Measurements from ENCODE around the gene MYO18A.

MYO18A gene

GRCh38 chr17:29045026-29045425 lies 135.2 kb downstream of the MYO18A start:
- no peak for TF ChIP-seq SPI1 (IDR thresholded peaks at IDR 0.05; ENCODE audit: borderline replicate concordance, low read depth)
- no peak overlapping the region for H3K27ac ChIP-seq (replicated peaks)
- H3K27me3 ChIP-seq (ENCODE audit: insufficient read depth, poor library complexity, severe bottlenecking) = no peaks in the 10 kb centered on the region
- no peak for DNase-seq (ENCODE audit: low read depth in 1 of 2, low spot score in 1 of 2)
- no peak overlapping the region for H3K4me3 ChIP-seq (replicated peaks; ENCODE audit: insufficient read depth, low read length)

DNA sequence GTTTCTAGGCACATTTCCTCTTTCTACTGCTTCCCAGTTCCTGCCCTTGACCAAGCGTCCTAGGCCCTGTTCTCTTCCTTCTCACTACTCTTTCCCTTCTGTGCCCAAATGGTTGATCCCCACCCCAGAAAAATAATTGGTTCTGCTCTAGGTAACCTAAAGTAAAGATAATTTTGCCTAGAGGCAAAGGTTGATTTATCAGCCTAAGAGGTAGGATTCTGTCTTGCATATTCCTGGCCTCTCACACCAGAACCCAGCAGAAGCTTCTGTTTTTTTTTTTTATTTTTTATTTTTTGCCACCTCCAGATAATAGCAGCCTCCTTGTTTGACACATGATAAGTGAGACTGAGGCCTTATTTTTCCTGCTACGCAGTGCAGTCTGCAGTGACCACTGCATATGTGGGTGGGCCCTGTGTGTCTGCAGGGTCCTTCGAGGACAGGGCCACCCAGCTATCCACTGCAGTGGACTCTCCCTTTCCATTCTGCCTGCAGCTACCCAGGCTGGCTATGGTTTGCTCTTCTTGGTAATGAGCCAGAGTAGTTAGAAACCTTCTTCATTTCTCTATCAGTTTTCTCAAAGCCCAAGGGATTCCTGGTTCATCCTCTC lies 136.6 kb downstream of the MYO18A start:
- no peak overlapping the region for H3K4me3 ChIP-seq (replicated peaks; ENCODE audit: insufficient read depth, low read length)
- TF ChIP-seq, protein P1, sequence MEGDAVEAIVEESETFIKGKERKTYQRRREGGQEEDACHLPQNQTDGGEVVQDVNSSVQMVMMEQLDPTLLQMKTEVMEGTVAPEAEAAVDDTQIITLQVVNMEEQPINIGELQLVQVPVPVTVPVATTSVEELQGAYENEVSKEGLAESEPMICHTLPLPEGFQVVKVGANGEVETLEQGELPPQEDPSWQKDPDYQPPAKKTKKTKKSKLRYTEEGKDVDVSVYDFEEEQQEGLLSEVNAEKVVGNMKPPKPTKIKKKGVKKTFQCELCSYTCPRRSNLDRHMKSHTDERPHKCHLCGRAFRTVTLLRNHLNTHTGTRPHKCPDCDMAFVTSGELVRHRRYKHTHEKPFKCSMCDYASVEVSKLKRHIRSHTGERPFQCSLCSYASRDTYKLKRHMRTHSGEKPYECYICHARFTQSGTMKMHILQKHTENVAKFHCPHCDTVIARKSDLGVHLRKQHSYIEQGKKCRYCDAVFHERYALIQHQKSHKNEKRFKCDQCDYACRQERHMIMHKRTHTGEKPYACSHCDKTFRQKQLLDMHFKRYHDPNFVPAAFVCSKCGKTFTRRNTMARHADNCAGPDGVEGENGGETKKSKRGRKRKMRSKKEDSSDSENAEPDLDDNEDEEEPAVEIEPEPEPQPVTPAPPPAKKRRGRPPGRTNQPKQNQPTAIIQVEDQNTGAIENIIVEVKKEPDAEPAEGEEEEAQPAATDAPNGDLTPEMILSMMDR (IDR thresholded peaks at IDR 0.05; ENCODE audit: insufficient read depth, low read length) = no peak
- TF ChIP-seq, protein P2, sequence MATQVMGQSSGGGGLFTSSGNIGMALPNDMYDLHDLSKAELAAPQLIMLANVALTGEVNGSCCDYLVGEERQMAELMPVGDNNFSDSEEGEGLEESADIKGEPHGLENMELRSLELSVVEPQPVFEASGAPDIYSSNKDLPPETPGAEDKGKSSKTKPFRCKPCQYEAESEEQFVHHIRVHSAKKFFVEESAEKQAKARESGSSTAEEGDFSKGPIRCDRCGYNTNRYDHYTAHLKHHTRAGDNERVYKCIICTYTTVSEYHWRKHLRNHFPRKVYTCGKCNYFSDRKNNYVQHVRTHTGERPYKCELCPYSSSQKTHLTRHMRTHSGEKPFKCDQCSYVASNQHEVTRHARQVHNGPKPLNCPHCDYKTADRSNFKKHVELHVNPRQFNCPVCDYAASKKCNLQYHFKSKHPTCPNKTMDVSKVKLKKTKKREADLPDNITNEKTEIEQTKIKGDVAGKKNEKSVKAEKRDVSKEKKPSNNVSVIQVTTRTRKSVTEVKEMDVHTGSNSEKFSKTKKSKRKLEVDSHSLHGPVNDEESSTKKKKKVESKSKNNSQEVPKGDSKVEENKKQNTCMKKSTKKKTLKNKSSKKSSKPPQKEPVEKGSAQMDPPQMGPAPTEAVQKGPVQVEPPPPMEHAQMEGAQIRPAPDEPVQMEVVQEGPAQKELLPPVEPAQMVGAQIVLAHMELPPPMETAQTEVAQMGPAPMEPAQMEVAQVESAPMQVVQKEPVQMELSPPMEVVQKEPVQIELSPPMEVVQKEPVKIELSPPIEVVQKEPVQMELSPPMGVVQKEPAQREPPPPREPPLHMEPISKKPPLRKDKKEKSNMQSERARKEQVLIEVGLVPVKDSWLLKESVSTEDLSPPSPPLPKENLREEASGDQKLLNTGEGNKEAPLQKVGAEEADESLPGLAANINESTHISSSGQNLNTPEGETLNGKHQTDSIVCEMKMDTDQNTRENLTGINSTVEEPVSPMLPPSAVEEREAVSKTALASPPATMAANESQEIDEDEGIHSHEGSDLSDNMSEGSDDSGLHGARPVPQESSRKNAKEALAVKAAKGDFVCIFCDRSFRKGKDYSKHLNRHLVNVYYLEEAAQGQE (IDR thresholded peaks at IDR 0.05; ENCODE audit: insufficient replicate concordance, low read depth) = no peak
- TF ChIP-seq SPI1 (IDR thresholded peaks at IDR 0.05; ENCODE audit: borderline replicate concordance, low read depth) = peak; percentile 79
- TF ChIP-seq GABPA (IDR thresholded peaks at IDR 0.05; ENCODE audit: low read depth) = no peak
- TF ChIP-seq POLR2AphosphoS5 (IDR thresholded peaks at IDR 0.05; ENCODE audit: low read depth) = no peak
- peak in 1 of 2 experiments; percentile 13 for DNase-seq (ENCODE audit: low read depth in 1 of 2, low spot score in 1 of 2)
- no peak overlapping the region for H3K27ac ChIP-seq (replicated peaks)
- H3K27me3 ChIP-seq (ENCODE audit: insufficient read depth, poor library complexity, severe bottlenecking) = no peaks in the 10 kb centered on the region

GRCh38 chr17:29042679-29043538 lies 137.3 kb downstream of the MYO18A start, which contains the start of gene PIPOX:
PIPOX (plus strand) TSS chr17:29043141; CDS start chr17:29043226, 85 bp downstream.
- DNase-seq (ENCODE audit: low read depth in 1 of 2, low spot score in 1 of 2) = peak in 1 of 2 experiments; percentile 40
- H3K4me3 ChIP-seq (replicated peaks; ENCODE audit: insufficient read depth, low read length) = no peak within 1 kb of the TSS
- H3K27me3 ChIP-seq (ENCODE audit: insufficient read depth, poor library complexity, severe bottlenecking) = no peaks in the 10 kb centered on the region
- H3K27ac ChIP-seq (replicated peaks) = no peak within 1 kb of the TSS
- TF ChIP-seq GABPA (IDR thresholded peaks at IDR 0.05; ENCODE audit: low read depth) = no peak
- no peak for TF ChIP-seq POLR2AphosphoS5 (IDR thresholded peaks at IDR 0.05; ENCODE audit: low read depth)
- TF ChIP-seq, protein P2 (IDR thresholded peaks at IDR 0.05; ENCODE audit: insufficient replicate concordance, low read depth) = no peak
- TF ChIP-seq, protein P1 (IDR thresholded peaks at IDR 0.05; ENCODE audit: insufficient read depth, low read length) = no peak
- no peak for TF ChIP-seq SPI1 (IDR thresholded peaks at IDR 0.05; ENCODE audit: borderline replicate concordance, low read depth)

DNA sequence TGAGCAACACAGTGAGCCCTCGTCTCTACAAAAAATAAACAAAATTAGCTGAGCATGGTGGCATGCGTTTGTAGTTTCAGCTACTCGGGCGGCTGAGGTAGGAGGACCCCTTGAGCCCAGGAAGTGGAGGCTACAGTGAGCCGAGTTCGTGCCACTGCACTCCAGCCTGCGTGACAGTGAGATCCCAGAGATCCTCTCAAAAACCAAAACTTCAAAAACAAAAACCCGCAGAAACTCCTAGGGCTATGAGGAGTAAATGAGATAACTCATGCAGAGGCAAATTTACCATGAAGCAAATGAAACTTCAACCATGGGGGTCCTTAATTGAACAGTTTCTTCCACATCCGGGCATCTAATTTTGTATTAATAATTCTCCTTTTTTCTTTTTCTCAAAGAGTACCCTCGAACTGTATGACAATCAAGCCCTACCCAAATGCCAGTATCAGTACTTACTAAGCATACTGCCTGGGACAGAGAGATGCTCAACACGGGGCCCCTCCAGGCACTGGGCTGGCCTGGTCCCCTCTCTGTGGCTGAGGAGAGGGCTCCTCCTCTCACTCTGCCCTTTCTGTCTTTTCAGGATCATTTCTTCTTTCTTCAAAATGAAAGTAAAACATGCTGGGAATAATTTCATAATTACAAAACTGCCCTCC lies 138.0 kb downstream of the MYO18A start:
- Histone ChIP-seq H3K27ac (replicated peaks) (no peak overlapping the region), H3K27me3 (ENCODE audit: insufficient read depth, poor library complexity, severe bottlenecking) (no peaks in the 10 kb centered on the region), H3K4me3 (replicated peaks; ENCODE audit: insufficient read depth, low read length) (no peak overlapping the region)
- TF ChIP-seq GABPA (IDR thresholded peaks at IDR 0.05; ENCODE audit: low read depth) (no peak), SPI1 (IDR thresholded peaks at IDR 0.05; ENCODE audit: borderline replicate concordance, low read depth) (no peak), POLR2AphosphoS5 (IDR thresholded peaks at IDR 0.05; ENCODE audit: low read depth) (no peak)
- TF ChIP-seq, protein P1 (IDR thresholded peaks at IDR 0.05; ENCODE audit: insufficient read depth, low read length) = no peak
- TF ChIP-seq, protein P2 (IDR thresholded peaks at IDR 0.05; ENCODE audit: insufficient replicate concordance, low read depth) = no peak
- DNase-seq (ENCODE audit: low read depth in 1 of 2, low spot score in 1 of 2) = no peak
